OCI-LY7 (cell line): ENCODE results near the gene SPINDOC. TPM values are rescaled to one million over a fixed set of nuclear protein-coding genes. Genes with fewer than 3 reads are reported as not detected.
A peak's percentile ranks its signal among the peaks of the same experiment; 100 is the strongest.

Source experiments
- Bru-seq: library from RNA; stranded (reverse); fragments of 400-500 nt; gene quantifications from one replicate; lab custom pipeline; 2021; lab: Mats Ljungman, UMichigan
- BruChase-seq, 2 experiments: library from RNA; stranded (reverse); fragments of 400-500 nt; gene quantifications; one replicate each; lab custom pipeline; 2021; lab: Mats Ljungman, UMichigan
- BruUV-seq: library from RNA; stranded (reverse); fragments of 400-500 nt; replicated peaks from 2 replicates; lab custom pipeline; 2021; lab: Mats Ljungman, UMichigan
- CTCF ChIA-PET: fragments of 300-600 bp; sonication (Branson Sonifier 250); formaldehyde crosslinking; loops from one replicate; lab custom pipeline; 2022; ENCODE audit warnings: antibody characterized with exemption; ENCODE audit not compliant: unreplicated experiment; lab: Charles Lee
- POLR2A ChIA-PET: fragments of 300-600 bp; sonication (Branson Sonifier 250); formaldehyde crosslinking; loops from one replicate; lab custom pipeline; 2022; ENCODE audit warnings: antibody characterized with exemption; lab: Charles Lee
- DNase-seq: peaks from one replicate; pipeline ENCODE4 v3.0.0-alpha.2; 2015; ENCODE audit warnings: low spot score
- H2AFZ ChIP-seq: fragments of 200-600 bp; sonication (generic), shearing (Covaris generic); 2 replicates; pipeline ENCODE4 v1.6.1; 2014; ENCODE audit warnings: mild to moderate bottlenecking, antibody characterized with exemption, low read length, moderate library complexity
- H3K27ac ChIP-seq: fragments of 200-600 bp; sonication (generic); 2 replicates; pipeline ENCODE4 v1.5.1; 2014; ENCODE audit warnings: mixed run types, low read depth, mild to moderate bottlenecking, moderate library complexity, low read length, inconsistent platforms; ENCODE audit not compliant: poor library complexity, severe bottlenecking
- H3K36me3 ChIP-seq: fragments of 200-600 bp; sonication (generic); 2 replicates; pipeline ENCODE4 v1.6.1; 2014; ENCODE audit warnings: mild to moderate bottlenecking, antibody characterized with exemption, low read length, moderate library complexity, mixed read lengths; ENCODE audit not compliant: insufficient read depth
- H3K4me1 ChIP-seq: fragments of 200-600 bp; sonication (generic); 2 replicates; pipeline ENCODE4 v1.5.1; 2014; ENCODE audit warnings: mild to moderate bottlenecking, low read length; ENCODE audit not compliant: insufficient read depth, poor library complexity, severe bottlenecking
- H3K4me2 ChIP-seq: fragments of 200-600 bp; sonication (generic); 2 replicates; pipeline ENCODE4 v1.6.1; 2014; ENCODE audit warnings: mild to moderate bottlenecking, low read length
- H3K4me3 ChIP-seq: fragments of 200-600 bp; sonication (generic); 2 replicates; pipeline ENCODE4 v1.5.1; 2014; ENCODE audit warnings: mild to moderate bottlenecking, low read depth, low read length; ENCODE audit not compliant: poor library complexity, severe bottlenecking
- H3K79me2 ChIP-seq: fragments of 200-600 bp; sonication (generic); 2 replicates; pipeline ENCODE4 v1.6.1; 2016; ENCODE audit warnings: low read depth, mild to moderate bottlenecking, low read length, moderate library complexity, mixed read lengths; ENCODE audit not compliant: insufficient read depth
- H3K9me2 ChIP-seq: fragments of 200-600 bp; sonication (generic); 2 replicates; pipeline ENCODE4 v1.6.1; 2016; ENCODE audit warnings: mild to moderate bottlenecking, low read length, mixed read lengths; ENCODE audit not compliant: insufficient read depth
- H3K9me3 ChIP-seq: fragments of 200-600 bp; sonication (generic); 2 replicates; pipeline ENCODE4 v1.6.1; 2014; ENCODE audit warnings: mild to moderate bottlenecking, mixed run types, low read length, mixed read lengths
- H4K20me1 ChIP-seq: fragments of 200-600 bp; sonication (generic); 2 replicates; pipeline ENCODE4 v1.6.1; 2014; ENCODE audit warnings: mild to moderate bottlenecking, antibody characterized with exemption, low read length, moderate library complexity, mixed read lengths; ENCODE audit not compliant: insufficient read depth
- EZH2phosphoT487 ChIP-seq: fragments of 200-600 bp; sonication (generic); IDR thresholded peaks from 2 replicates; pipeline ENCODE4 v1.6.1; 2018; ENCODE audit warnings: low read depth, borderline replicate concordance, mild to moderate bottlenecking, mixed run types, antibody characterized with exemption, low read length, moderate library complexity, mixed read lengths
- intact Hi-C: fragments of 100-400 bp; cut with micrococcal nuclease; formaldehyde crosslinking; loops from one replicate; pipeline ENCODE4 v1.10.0; 2022; ENCODE audit not compliant: unreplicated experiment
- long read RNA-seq: library from polyadenylated mRNA; stranded (forward); transcript quantifications from one replicate; pipeline ENCODE4 v2.0.0, GENCODE V29; 2022
- total RNA-seq, 2 experiments: library from RNA; depleted of rRNA in 1 of 2; stranded (reverse); fragments of >200 nt in 1 of 2; shearing (Covaris generic) in 1 of 2; gene quantifications; 2 replicates each; pipeline ENCODE4 v1.2.3, GENCODE V29; 2014 to 2022
- TF ChIP-seq, protein P1 (sequence below): fragments of 200-600 bp; sonication (generic); conservative IDR thresholded peaks from 2 replicates; pipeline ENCODE4 v1.5.1; 2014; ENCODE audit warnings: mild to moderate bottlenecking, antibody characterized with exemption, low read length, moderate library complexity, mixed read lengths

The SPINDOC gene, protein sequence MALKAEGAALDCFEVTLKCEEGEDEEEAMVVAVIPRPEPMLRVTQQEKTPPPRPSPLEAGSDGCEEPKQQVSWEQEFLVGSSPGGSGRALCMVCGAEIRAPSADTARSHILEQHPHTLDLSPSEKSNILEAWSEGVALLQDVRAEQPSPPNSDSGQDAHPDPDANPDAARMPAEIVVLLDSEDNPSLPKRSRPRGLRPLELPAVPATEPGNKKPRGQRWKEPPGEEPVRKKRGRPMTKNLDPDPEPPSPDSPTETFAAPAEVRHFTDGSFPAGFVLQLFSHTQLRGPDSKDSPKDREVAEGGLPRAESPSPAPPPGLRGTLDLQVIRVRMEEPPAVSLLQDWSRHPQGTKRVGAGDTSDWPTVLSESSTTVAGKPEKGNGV
- 57.9 and 71.1 TPM in 2 replicates for total RNA-seq (2014; rRNA removed; shearing (Covaris generic))
- 81.6 and 81.8 TPM in 2 replicates for total RNA-seq (2022)
- percentile 76 among the genes with signal in this experiment for Bru-seq, nascent RNA
- percentile 77 among the genes with signal in this experiment for BruChase-seq, experiment 1, labeled RNA remaining after a 6-hour chase
- BruChase-seq, experiment 2, labeled RNA remaining after a 2-hour chase: percentile 78 among the genes with signal in this experiment
- long read RNA-seq, partial matches to known transcripts: 0 of 14 reads
- long read RNA-seq, other reads (novel, unspliced or antisense): 14 of 14 reads

DNA sequence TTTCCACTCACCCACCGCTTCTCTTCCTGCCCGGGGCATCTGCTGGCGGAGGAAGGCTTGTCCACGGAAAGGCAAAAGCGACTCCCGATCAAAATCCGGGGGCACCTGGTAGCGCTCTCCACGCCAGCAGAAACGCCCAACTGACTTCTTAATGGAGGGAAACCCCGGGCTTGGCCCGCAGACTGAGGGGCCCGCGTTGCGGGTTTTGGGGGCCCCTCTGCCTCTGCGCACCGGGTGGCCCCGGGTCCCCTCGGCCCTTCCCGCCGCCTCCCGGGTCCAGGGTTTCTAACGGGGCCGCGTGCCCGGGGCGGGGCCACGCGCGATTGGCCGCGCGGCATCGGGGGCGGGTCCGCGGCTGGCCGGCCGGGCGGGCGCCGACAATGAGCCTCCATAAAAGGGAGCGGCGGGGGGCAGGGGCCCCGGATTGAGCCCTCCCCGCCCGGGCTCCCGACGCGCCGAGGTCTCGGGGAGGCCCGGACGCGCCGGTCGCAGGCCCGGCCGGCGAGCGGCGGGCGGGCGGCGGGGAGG lies at the start of gene SPINDOC:
SPINDOC (plus strand) TSS at position 422 of the 528 bp plus-strand sequence. CDS start 231 bp downstream, outside the sequence.
- peaks cover 12% of the 10 kb centered on the region for H4K20me1 ChIP-seq
- peaks cover 36% of the 10 kb centered on the region for H3K36me3 ChIP-seq
- H3K4me3 ChIP-seq: peak within 1 kb of the TSS; percentile 83
- H2AFZ ChIP-seq: peak within 1 kb of the TSS; percentile 89
- no peaks in the 10 kb centered on the region for H3K9me3 ChIP-seq
- H3K79me2 ChIP-seq: peaks cover 36% of the 10 kb centered on the region
- peak within 1 kb of the TSS; percentile 58 for H3K27ac ChIP-seq
- POLR2A ChIA-PET: interaction anchor here (1.5 kb wide), 1 partner anchor 25 kb away, joined by 7 read pairs; no protein-coding TSS in a partner anchor
- BruUV-seq: no TSS peak
- CTCF ChIA-PET: no interaction called here
- intact Hi-C loops: loop anchor here (5.0 kb wide), 2 partner anchors 46 to 141 kb away; partner anchors contain the start of genes ATL3 and ZFTA
- TF ChIP-seq EZH2phosphoT487: no peak
- TF ChIP-seq, protein P1, sequence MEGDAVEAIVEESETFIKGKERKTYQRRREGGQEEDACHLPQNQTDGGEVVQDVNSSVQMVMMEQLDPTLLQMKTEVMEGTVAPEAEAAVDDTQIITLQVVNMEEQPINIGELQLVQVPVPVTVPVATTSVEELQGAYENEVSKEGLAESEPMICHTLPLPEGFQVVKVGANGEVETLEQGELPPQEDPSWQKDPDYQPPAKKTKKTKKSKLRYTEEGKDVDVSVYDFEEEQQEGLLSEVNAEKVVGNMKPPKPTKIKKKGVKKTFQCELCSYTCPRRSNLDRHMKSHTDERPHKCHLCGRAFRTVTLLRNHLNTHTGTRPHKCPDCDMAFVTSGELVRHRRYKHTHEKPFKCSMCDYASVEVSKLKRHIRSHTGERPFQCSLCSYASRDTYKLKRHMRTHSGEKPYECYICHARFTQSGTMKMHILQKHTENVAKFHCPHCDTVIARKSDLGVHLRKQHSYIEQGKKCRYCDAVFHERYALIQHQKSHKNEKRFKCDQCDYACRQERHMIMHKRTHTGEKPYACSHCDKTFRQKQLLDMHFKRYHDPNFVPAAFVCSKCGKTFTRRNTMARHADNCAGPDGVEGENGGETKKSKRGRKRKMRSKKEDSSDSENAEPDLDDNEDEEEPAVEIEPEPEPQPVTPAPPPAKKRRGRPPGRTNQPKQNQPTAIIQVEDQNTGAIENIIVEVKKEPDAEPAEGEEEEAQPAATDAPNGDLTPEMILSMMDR: no peak
- H3K4me1 ChIP-seq: peaks cover 18% of the 10 kb centered on the region
- peak; percentile 84 for DNase-seq
- H3K9me2 ChIP-seq: no peaks in the 10 kb centered on the region
- peak within 1 kb of the TSS; percentile 86 for H3K4me2 ChIP-seq

DNA sequence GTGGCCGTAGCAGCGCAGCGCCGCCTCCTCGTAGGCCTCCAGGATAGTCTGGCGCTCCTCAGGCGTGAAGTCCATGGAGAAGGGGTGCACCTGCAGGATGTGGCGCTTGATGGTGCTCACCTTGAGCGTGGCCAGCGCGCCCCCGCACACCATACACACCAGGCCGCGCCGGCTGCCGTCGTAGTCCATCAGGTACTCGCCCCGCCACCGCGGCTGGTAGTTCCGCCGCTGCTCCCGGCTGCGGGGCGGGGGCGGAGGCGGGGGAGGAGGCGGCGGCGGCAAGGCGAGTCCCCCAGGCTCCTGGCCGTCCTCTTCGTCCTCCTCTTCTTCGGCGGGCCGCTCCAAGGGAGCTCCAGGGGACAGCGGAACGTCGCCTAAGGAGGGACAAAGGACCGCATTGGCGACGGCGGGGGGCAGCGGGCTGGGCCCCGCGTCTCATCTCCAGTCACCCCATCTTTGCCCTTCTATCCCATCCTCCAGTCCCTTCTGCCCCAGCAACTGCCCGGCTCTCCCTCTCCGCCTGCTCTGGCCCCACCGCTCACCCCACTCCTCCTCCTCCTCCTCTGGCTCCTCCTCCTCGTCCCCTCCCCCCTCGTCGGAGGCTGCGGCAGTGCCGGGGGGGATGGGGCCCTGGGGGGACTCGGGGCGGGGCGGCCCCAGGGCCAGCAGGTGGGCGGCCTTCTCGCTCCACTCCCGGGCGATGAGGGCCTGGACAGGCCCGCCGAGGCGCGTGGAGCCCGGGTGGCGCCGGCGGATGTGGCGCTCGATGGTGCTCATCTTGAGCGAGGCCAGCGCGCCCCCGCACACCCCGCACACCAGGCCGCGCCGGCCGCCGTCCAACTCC lies 49.5 kb upstream of the SPINDOC start:
- Histone ChIP-seq H3K9me3 (no peaks in the 10 kb centered on the region), H3K4me3 (no peak overlapping the region), H3K4me2 (no peak overlapping the region), H3K36me3 (peaks cover 26% of the 10 kb centered on the region; the same call in 1 of the 2 replicates), H3K4me1 (peaks cover 13% of the 10 kb centered on the region), H2AFZ (no peak overlapping the region), H3K9me2 (no peaks in the 10 kb centered on the region), H3K79me2 (0 out of 2 replicates have a peak, but pooled peaks cover 6% of the 10 kb centered on the region), H4K20me1 (peaks cover 12% of the 10 kb centered on the region; the same call in 1 of the 2 replicates), H3K27ac (no peak overlapping the region)
- TF ChIP-seq, protein P1: no peak
- TF ChIP-seq EZH2phosphoT487: no peak
- POLR2A ChIA-PET: no interaction called here
- no TSS peak for BruUV-seq
- intact Hi-C loops: no loop called here
- CTCF ChIA-PET: no interaction called here
- DNase-seq: no peak
